Left kidney (tissue), 2 donors: ENCODE results near the gene DOCK11. TPM values are rescaled to one million over a fixed set of nuclear protein-coding genes. Genes with fewer than 3 reads are reported as not detected.

ENCODE experiments used
- DNase-seq: peaks from one replicate; pipeline ENCODE4 v3.0.0-alpha.2; 2013
- polyA plus RNA-seq: library from polyadenylated mRNA; unstranded; fragments of 120-200 nt; gene quantifications from one replicate; pipeline ENCODE4 v1.2.1, GENCODE V29; 2013; ENCODE audit not compliant: insufficient read length

The DOCK11 gene
- polyA plus RNA-seq, 1 donor: 21.8 TPM

DNA sequence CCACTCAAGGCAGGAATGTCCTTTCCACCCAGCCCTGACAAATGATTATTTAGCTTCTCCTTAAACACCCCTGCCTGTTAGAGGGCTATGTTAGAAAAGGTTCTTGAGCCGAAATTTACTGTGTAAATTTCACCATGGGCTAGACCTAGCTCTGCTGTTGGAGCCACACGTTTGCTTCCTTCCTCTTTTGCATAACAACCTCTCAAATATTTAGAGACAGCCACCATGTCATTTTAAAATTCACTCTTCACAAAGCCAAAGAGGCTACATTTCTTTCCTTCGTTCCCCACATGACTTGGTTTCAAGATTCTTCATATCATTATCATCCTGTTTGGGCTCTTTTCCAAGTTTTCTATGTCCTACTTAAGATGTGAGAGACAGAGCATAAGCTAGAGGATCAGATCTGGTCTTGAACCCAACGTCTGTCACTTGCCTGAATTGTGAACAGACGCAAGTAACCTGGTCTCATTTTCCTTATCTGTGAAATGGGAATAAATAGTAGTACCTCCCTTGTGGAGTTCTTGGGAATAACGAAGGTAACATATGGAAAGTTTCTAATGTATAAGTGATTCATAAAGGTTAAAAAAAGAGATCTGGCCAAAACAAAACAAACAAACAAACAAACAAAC is 6.7 kb downstream of the DOCK11 start:
- no peak for DNase-seq

DNA sequence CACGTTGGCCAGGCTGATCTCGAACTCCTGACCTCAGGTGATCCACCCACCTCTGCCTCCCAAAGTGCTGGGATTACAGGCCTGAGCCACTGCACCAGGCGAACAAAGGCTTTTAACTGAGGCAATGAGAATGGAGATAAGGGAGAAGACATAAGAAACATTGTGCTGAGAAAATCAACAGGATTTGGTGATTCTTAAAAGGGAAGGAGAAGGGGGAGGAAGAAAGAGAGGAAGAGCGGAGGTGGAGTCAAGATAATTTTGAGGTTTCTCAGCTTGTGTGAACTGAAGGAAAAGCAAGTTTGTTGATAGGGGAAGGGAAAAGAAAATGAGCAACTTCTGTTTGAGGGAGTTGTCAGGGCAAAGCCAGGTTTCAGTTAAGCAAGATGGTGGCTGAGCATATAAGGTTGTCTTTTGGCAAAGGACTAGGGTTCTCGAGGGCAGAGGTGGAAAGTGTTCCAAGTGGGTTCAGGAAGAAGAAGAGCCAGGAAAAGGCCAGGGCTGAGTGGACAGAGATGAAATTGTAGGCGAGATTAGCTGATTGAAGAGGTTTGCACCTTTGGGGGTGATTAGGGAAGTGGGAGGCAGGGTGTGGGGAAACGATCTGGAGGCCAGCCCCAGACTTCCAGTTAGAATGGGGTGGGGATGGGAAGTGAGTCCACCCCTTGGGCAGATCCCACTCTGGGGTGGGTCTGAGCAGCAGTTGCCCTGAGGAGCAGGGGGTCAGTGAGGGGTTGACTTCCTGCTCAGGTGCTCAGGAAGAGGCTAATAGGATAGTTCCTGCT is 7.8 kb downstream of the DOCK11 start:
- no peak for DNase-seq

GRCh38 chrX:118504581-118504980 is 9.0 kb downstream of the DOCK11 start:
- no peak for DNase-seq

DNA sequence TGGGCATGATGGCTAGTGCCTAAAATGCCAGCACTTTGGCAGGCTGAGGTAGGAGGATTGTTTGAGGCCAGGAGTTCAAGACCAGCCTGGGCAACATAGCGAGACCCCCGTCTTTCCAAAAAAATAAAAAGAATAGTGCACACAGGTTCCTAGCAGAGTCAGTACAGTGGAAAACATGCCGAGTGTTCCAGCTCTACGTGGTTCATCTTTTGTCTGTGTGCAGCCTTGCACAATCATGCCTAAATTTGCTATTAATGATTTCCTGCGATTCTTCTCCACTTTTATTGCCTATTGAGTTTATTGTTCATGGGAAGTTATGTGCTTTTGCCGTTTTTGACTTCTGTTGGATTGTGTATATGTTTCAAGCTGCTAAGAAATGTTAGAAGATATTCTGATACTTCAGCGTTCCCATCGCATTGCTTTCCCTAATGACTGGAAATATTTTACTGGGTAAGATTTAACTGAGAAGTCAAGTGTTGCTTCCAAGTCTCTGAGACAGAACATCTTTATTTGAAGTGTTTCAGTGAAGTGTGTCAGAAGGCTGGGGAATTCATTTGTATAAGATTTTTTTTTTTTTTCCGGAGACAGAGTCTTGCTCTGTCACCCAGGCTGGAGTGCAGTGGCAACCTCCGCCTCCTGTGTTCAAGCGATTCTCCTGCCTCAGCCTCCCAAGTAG is 11.3 kb downstream of the DOCK11 start:
- DNase-seq: no peak

DNA sequence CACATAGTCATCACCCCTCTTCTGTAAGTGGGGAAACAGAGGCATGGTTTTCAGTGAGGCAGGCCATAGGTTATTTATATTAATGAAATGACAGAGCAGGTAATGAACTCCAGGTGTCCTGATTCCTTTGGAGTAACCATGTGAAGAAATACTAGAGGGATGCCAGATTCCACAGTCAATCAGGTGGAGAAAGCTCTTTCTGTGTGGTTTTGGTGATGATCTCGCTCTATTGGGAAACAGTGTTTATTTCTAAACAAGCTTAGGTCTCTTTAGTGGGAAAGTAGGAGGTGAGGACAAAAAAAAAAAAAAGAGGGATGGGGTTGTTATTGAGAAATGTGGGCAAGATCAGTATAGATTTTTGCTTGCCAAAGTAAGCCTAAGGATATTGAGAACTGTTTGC is 12.2 kb downstream of the DOCK11 start:
- no peak for DNase-seq

DNA sequence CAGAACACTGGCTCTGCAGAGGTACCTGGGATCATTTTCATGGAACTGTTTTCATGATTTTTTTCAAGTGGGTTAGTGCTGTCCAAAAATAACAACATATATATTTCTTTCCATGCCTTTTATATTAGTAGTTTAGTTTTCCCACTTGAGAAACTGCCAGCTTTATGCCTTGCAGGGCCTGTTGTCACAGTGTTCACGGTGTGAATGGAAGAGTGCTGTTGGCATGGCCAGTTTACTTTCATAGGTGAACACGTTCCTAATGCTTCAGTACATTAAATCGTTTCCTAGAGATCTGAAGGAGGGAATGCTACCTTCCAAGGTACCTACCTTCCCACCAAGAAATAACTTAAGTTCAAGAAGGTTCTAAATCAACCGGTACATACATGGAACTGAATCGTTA is 12.6 kb downstream of the DOCK11 start:
- DNase-seq: no peak

DNA sequence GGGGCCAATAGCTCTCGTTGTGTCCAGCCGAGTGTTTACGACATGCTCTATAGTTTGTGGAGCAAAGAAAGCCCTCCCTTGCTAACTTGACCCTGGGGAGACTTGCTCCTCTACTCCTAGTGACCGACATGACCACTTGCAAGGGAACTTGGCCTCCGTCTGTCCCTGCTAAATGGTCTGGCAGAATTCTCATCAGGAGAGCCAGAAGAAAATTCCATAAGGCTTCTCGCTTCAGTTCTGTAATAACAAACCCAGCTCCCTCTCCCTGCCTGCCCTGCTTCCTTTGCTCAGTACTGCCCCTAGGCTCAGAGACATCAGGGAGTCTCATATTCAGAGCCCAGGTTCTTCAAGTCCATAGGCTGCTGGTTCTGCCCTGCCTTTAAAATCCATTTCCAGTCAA is 13.0 kb downstream of the DOCK11 start:
- no peak for DNase-seq

GRCh38 chrX:118510111-118510510 is 14.5 kb downstream of the DOCK11 start:
- no peak for DNase-seq

DNA sequence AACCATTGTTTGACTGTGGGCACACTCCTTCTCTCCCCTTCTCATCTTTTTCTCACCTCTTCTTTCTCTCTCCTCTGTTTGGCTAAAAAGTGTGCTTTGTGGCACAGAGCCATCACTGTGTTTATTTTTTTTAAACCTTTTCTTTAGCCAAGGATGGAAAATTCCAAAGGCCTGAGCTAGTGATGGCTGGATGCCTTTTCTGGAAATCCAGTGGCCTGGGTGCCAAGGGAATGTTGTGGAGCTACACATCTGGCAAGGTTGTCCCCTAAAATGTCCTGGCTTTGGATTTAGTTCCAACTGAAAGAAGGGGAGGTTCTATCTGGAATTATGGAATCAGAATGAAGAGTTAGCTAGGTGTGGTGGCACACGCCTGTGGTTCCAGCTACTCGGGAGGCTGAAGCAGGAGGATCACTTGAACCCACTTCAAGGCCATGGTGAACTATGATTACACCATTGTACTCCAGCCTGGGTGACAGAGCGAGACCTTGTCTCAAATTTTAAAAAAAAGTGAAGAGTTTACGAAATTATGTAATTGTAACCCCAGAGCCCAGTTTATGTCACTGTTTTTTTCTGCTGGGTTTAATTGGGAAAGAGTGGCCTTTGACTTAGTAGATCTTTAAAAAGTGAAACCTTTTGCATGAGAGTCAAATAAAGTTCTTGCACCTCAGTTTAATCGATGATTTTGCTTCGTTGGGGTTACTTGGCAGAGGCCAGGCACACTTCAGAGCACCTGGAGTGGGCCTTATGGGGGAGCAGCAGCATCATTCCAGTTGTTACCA is 17.7 kb downstream of the DOCK11 start:
- no peak for DNase-seq

DNA sequence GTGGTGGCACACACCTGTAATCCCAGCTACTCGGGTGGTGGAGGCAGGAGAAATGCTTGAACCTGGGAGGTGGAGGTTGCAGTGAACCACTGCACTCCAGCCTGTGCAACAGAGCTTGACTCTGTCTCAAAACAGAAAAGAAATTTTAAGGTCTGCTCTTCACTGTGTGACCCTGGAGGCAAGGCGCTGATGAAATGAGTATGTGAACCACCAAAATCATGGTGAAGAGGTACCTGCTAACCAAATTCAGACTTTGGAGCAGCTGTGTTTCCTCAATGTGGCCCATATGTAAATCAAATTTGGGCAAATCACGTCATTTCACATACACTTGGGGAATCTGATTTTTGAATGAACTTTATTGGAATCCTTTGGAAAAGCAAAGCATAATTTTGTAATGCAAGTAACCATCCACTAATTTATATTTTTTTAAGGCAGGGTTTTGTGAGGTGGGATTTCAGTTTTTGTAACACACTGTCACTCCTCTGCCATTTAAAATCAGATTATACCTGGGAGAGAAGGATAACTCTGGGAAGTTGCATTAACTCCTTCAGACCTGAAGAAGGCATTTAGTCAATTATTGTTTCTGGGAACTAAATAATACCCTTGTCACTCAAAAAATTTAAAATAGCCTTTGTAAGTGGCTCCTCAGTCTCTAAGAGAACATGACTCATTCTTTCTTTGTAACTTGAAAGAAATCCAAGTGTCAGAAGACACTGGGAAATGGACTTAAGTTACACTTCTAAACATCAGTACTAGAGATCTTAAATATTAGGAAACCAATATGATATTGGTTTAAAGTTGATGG is 24.0 kb downstream of the DOCK11 start:
- DNase-seq: no peak

DNA sequence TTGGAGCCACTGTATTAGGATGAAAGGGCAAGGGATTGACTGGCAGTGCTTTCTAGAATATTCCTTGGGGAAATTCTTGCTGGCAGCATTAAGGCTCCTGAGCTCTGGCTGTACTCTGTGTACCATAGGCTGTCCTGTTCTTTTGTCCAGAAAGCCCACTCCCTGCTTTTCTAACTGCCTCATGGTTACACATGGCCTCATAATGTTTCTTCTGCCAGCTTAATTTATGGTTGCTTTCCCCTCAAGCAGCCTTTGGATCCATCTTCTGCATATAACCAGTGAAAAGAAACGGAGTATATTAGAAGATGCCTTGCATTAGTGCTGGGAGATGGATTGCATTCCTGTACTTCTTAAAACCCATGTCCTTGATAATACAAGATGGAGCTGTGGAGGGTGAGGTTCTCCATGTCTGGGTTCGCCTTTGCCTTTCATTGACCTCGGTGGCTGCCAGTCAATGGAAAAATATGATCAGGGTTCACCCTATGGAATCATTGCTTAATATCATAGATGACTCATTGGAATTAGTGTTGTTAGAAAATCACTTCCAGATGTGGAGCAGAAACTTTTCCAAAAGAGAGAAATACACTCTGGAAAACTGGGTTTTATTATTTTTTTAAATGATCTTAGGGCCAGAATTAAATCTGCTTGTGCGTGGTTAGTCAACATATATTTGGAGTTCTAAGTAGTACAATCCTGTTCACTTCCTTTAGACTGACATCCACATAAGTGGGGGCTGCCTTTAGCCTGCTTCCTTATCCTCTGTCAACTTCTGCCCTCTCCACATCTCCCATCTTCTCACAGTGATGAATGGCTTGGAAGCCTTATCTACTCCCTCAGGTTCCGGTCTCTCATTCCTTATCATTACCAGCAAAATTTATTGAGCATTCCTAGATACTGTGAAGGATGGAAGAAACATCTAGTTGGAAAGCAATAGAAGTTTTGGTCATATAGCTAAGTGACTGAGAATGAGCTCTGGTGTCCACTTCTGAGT is 24.9 kb downstream of the DOCK11 start:
- no peak for DNase-seq

- no peak for DNase-seq
Observed at GRCh38 chrX:118521435-118521834, 25.8 kb downstream of the DOCK11 start.

DNA sequence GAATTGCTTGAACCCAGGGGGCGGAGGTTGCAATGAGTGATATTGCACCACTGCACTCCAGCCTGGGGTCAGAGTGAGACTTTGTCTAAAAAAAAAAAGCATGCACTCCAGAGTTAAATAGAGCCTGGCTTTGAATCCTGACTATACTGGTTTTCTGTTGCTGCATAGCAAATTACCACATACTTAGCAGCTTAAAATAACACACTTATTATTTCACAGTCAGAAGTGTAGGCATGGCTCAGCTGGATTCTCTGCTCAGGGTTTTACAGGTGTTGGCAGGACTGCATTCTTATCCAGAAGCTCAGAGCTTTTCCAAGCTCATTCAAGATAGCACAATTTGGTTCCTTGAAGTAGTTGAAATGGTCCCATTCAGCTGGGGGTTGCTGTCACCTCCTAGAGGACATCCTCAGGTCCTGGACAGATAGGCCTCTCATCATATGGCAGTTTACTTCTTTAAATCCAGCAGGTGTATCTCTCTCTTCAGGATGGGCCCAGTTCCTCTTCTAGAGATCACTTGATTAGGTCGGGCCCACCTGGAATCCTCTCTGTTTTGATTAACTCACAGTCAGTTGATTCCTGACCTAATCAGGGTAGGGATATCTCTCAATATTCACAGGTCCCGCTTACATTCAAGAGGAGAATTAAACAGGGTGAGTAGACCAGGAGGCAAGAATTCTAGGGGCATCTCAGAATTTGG is 26.8 kb downstream of the DOCK11 start:
- no peak for DNase-seq

GRCh38 chrX:118523920-118524319 is 28.3 kb downstream of the DOCK11 start:
- no peak for DNase-seq

- DNase-seq: no peak
Observed at GRCh38 chrX:118524344-118524743, 28.7 kb downstream of the DOCK11 start.

DNA sequence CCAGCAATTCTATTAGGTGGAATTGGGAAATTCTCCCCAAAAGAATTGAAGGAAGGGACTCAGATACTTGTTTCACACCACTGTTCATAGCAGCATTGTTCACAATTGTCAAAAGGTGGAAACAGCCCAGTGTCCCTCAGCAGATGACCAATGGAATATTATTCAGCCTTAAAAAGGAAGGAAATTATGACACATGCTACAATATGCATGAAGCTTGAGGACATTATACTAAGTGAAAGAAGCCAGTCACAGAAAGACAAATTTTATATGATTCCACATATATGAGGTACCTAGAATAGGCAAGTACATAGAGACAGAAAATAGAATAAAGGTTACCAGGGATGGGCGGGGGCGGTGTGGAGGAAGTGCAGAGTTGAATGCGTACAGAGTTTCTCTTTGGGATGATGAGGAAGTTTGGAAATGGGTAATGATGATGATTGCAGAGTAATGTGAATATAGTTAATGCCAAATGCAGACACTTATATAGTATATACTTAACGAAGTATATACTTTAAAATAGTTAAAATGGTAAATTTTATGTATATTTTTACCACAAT is 29.6 kb downstream of the DOCK11 start:
- no peak for DNase-seq

DNA sequence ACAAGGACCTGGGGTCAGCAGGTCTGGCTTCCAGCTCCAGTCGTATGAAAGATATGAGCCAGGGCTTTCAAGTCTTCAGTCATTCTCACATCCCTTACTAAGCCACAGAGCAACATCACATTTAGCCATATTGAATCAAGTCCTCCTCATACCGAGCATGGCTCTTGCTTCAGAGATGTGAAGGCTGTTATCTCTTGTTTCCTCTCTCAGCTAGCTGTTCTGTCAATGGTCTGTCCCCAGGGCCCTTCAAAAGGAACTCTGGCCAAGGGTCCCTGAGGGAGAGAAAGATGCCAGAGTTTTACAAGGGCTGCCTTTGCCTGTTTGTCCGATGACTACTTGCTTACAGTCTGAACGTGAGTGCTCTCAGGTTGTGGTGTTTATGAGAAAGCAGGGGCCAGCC is 30.5 kb downstream of the DOCK11 start:
- DNase-seq: no peak

- no peak for DNase-seq
Observed at GRCh38 chrX:118528071-118528737, 32.6 kb downstream of the DOCK11 start.
